Neural cell (in vitro differentiated cells): Measurements from ENCODE around the gene MALL. TPM values are rescaled to one million over a fixed set of nuclear protein-coding genes. Genes with fewer than 3 reads are reported as not detected.

Experiments used
- H2AFZ ChIP-seq: fragments of 200-600, 300-800 bp; sonication (generic), shearing (Covaris generic); 2 replicates; pipeline ENCODE4 v1.6.0; 2014; ENCODE audit warnings: low read depth, mild to moderate bottlenecking, antibody characterized with exemption, low read length, moderate library complexity
- H3F3A ChIP-seq: fragments of 200-600 bp; shearing (Covaris generic); 2 replicates; pipeline ENCODE4 v1.6.1; 2016; ENCODE audit warnings: mild to moderate bottlenecking, moderate library complexity, mixed read lengths, antibody characterized with exemption, low read length; ENCODE audit not compliant: insufficient read depth, poor library complexity, severe bottlenecking
- H3K27ac ChIP-seq: fragments of 200-600, 300-800 bp; sonication (generic), shearing (Covaris generic); 2 replicates; pipeline ENCODE4 v1.5.1; 2014; ENCODE audit warnings: mild to moderate bottlenecking, low read length, moderate library complexity
- H3K27me3 ChIP-seq: fragments of 300-800, 200-600 bp; sonication (generic), shearing (Covaris generic); 2 replicates; pipeline ENCODE4 v1.6.0; 2014; ENCODE audit warnings: mild to moderate bottlenecking, low read depth, low read length, moderate library complexity; ENCODE audit not compliant: insufficient read depth
- H3K36me3 ChIP-seq: fragments of 300-800, 200-600 bp; sonication (generic), shearing (Covaris generic); 2 replicates; pipeline ENCODE4 v1.5.1; 2014; ENCODE audit warnings: mild to moderate bottlenecking, antibody characterized with exemption, low read length, moderate library complexity; ENCODE audit not compliant: insufficient read depth
- H3K4me2 ChIP-seq: fragments of 300-800, 200-600 bp; sonication (generic), shearing (Covaris generic); 2 replicates; pipeline ENCODE4 v1.6.0; 2014; ENCODE audit warnings: mild to moderate bottlenecking, low read length
- H3K4me3 ChIP-seq: fragments of 300-800, 200-600 bp; sonication (generic), shearing (Covaris generic); 2 replicates; pipeline ENCODE4 v1.5.1; 2014; ENCODE audit warnings: mild to moderate bottlenecking, low read length, moderate library complexity
- H3K79me2 ChIP-seq: fragments of 200-600 bp; shearing (Covaris generic); replicated peaks from 2 replicates; pipeline ENCODE4 v1.6.0; 2014; ENCODE audit warnings: mild to moderate bottlenecking, low read length, moderate library complexity; ENCODE audit not compliant: insufficient read depth
- H3K9ac ChIP-seq: fragments of 300-800, 200-600 bp; sonication (generic), shearing (Covaris generic); 2 replicates; pipeline ENCODE4 v1.6.1; 2016; ENCODE audit warnings: mild to moderate bottlenecking, low read length, mixed read lengths
- H3K9me2 ChIP-seq: fragments of 200-600 bp; shearing (Covaris generic); 2 replicates; pipeline ENCODE4 v1.6.1; 2016; ENCODE audit warnings: mild to moderate bottlenecking, low read length, mixed read lengths; ENCODE audit not compliant: insufficient read depth
- H3K9me3 ChIP-seq: fragments of 200-600, 300-800 bp; sonication (generic), shearing (Covaris generic); 2 replicates; pipeline ENCODE4 v1.6.1; 2016; ENCODE audit warnings: mild to moderate bottlenecking, mixed run types, low read length, moderate library complexity, mixed read lengths
- H4K20me1 ChIP-seq: fragments of 200-600 bp; shearing (Covaris generic); 2 replicates; pipeline ENCODE4 v1.6.1; 2016; ENCODE audit warnings: mild to moderate bottlenecking, mixed run types; ENCODE audit not compliant: insufficient read depth
- CTCF ChIP-seq: fragments of 450-650 bp; IDR thresholded peaks from 2 replicates; pipeline ENCODE4 v1.5.1; 2014; ENCODE audit warnings: antibody characterized with exemption, mild to moderate bottlenecking, moderate library complexity; ENCODE audit not compliant: poor library complexity, severe bottlenecking
- EP300 ChIP-seq: fragments of 450-650 bp; conservative IDR thresholded peaks from 2 replicates; pipeline ENCODE4 v1.6.1; 2014; ENCODE audit warnings: antibody characterized with exemption, mild to moderate bottlenecking, moderate library complexity; ENCODE audit not compliant: poor library complexity, severe bottlenecking
- EZH2 ChIP-seq: fragments of 200-600, 300-800 bp; shearing (Covaris generic), sonication (generic); IDR thresholded peaks from 2 replicates; pipeline ENCODE4 v1.6.1; 2014; ENCODE audit warnings: antibody characterized with exemption, low read length, borderline replicate concordance, mild to moderate bottlenecking; ENCODE audit not compliant: insufficient read depth, poor library complexity, severe bottlenecking
- MXI1 ChIP-seq: fragments of 450-650 bp; conservative IDR thresholded peaks from 2 replicates; pipeline ENCODE4 v1.6.1; 2014; ENCODE audit warnings: antibody characterized with exemption, mild to moderate bottlenecking; ENCODE audit not compliant: poor library complexity, severe bottlenecking
- POLR2AphosphoS5 ChIP-seq: IDR thresholded peaks from 2 replicates; pipeline ENCODE4 v1.6.1; 2012
- RAD21 ChIP-seq: fragments of 450-650 bp; conservative IDR thresholded peaks from 2 replicates; pipeline ENCODE4 v1.6.1; 2014; ENCODE audit warnings: antibody characterized with exemption, mild to moderate bottlenecking, moderate library complexity
- REST ChIP-seq: IDR thresholded peaks from 2 replicates; pipeline ENCODE4 v1.6.1; 2012; ENCODE audit warnings: borderline replicate concordance
- SMC3 ChIP-seq: fragments of 450-650 bp; conservative IDR thresholded peaks from 2 replicates; pipeline ENCODE4 v1.6.1; 2014; ENCODE audit warnings: antibody characterized with exemption, mild to moderate bottlenecking, moderate library complexity; ENCODE audit not compliant: poor library complexity
- TAF1 ChIP-seq: IDR thresholded peaks from 2 replicates; pipeline ENCODE4 v1.6.1; 2012; ENCODE audit warnings: low read depth
- polyA plus RNA-seq: library from polyadenylated mRNA; depleted of rRNA; stranded (reverse); fragments of >200 nt; gene quantifications from 2 replicates; pipeline ENCODE4 v1.2.3, GENCODE V29; 2014

MALL gene
- polyA plus RNA-seq, 1 donor from 2014 or later = not detected

- H2AFZ ChIP-seq = no peak overlapping the region
- H3K36me3 ChIP-seq = no peaks in the 10 kb centered on the region
- no peaks in the 10 kb centered on the region for H3K9me3 ChIP-seq
- no peaks in the 10 kb centered on the region for H3K79me2 ChIP-seq
- no peaks in the 10 kb centered on the region for H3K9me2 ChIP-seq
- H3K4me3 ChIP-seq = no peak overlapping the region
- no peaks in the 10 kb centered on the region for H3F3A ChIP-seq
- no peak overlapping the region for H3K4me2 ChIP-seq
- H4K20me1 ChIP-seq = no peaks in the 10 kb centered on the region
- no peaks in the 10 kb centered on the region for H3K27me3 ChIP-seq
- no peak overlapping the region for H3K27ac ChIP-seq
- H3K9ac ChIP-seq = no peak overlapping the region
- TF ChIP-seq TAF1 (no peak), POLR2AphosphoS5 (no peak), REST (no peak), MXI1 (no peak), RAD21 (no peak), EZH2 (no peak), SMC3 (no peak)
Measured at GRCh38 chr2:110131166-110131565, 15.5 kb upstream of the MALL start.

- H2AFZ ChIP-seq = no peak overlapping the region
- no peak overlapping the region for H3K4me2 ChIP-seq
- H3K27me3 ChIP-seq = no peaks in the 10 kb centered on the region
- no peaks in the 10 kb centered on the region for H3K36me3 ChIP-seq
- TF ChIP-seq EP300 (no peak), EZH2 (no peak), CTCF (no peak), MXI1 (no peak)
- no peak overlapping the region for H3K9ac ChIP-seq
- H3K79me2 ChIP-seq = no peaks in the 10 kb centered on the region
- H3F3A ChIP-seq = no peaks in the 10 kb centered on the region
- H3K4me3 ChIP-seq = no peak overlapping the region
- no peaks in the 10 kb centered on the region for H3K9me2 ChIP-seq
- H4K20me1 ChIP-seq = no peaks in the 10 kb centered on the region
- H3K27ac ChIP-seq = no peak overlapping the region
- no peaks in the 10 kb centered on the region for H3K9me3 ChIP-seq
Measured at GRCh38 chr2:110130757-110131156, 15.1 kb upstream of the MALL start.

- Histone ChIP-seq H3K9me3 (no peaks in the 10 kb centered on the region), H3K9ac (no peak overlapping the region), H3K27me3 (no peaks in the 10 kb centered on the region), H3K4me2 (no peak overlapping the region), H3F3A (no peaks in the 10 kb centered on the region), H3K27ac (no peak overlapping the region), H3K36me3 (no peaks in the 10 kb centered on the region), H4K20me1 (no peaks in the 10 kb centered on the region), H2AFZ (no peak overlapping the region), H3K79me2 (no peaks in the 10 kb centered on the region), H3K9me2 (no peaks in the 10 kb centered on the region), H3K4me3 (no peak overlapping the region)
- TF ChIP-seq SMC3 = no peak
- no peak for TF ChIP-seq POLR2AphosphoS5
- TF ChIP-seq EZH2 = no peak
- TF ChIP-seq CTCF = no peak
- TF ChIP-seq EP300 = no peak
- TF ChIP-seq MXI1 = no peak
- TF ChIP-seq REST = no peak
- TF ChIP-seq TAF1 = no peak
- TF ChIP-seq RAD21 = no peak
Measured at GRCh38 chr2:110126906-110127305, 11.3 kb upstream of the MALL start.
